GM12801 (cell line): ENCODE measurements around the gene DENND1C.

ENCODE experiments used
- CTCF ChIP-seq: IDR thresholded peaks from one replicate; pipeline ENCODE4 v1.5.1; 2011; ENCODE audit warnings: control low read depth; ENCODE audit not compliant: insufficient read length; ENCODE audit errors: extremely low read depth

DENND1C gene

GRCh38 chr19:6443986-6444385, 37.6 kb downstream of the DENND1C start:
- TF ChIP-seq CTCF: no peak

- no peak for TF ChIP-seq CTCF
These were observed 39.4 kb downstream of the DENND1C start for GRCh38 chr19:6442087-6442688.

- TF ChIP-seq CTCF: no peak
These were observed 40.7 kb downstream of the DENND1C start for GRCh38 chr19:6440905-6441304.

- TF ChIP-seq CTCF: no peak
These were observed 41.8 kb downstream of the DENND1C start for GRCh38 chr19:6439743-6440142.

GRCh38 chr19:6433663-6434062, 47.9 kb downstream of the DENND1C start, which contains the start of gene SLC25A41:
TSS of gene SLC25A41 (minus strand) at chr19:6433763. CDS start at chr19:6433693, 70 bp downstream.
- no peak for TF ChIP-seq CTCF

- no peak for TF ChIP-seq CTCF
These were observed 48.4 kb downstream of the DENND1C start for GRCh38 chr19:6433165-6433564.

GRCh38 chr19:6431891-6432290, 49.7 kb downstream of the DENND1C start:
- TF ChIP-seq CTCF: no peak
